Hepatic stellate cell (primary cell): ENCODE data around the gene PSG5.
"Not testable (repeated sequence)": the region's sequence is repeated elsewhere in the genome, so short reads cannot be mapped to it uniquely, and the experiment has no call there.

Experiments used
- DNase-seq: peaks from one replicate; pipeline ENCODE4 v3.0.0; 2011; ENCODE audit warnings: low spot score

The PSG5 gene

GRCh38 chr19:43186311-43186935 is at the start of gene PSG5:
PSG5 (minus strand) TSS chr19:43186536; CDS start chr19:43186405, 131 bp downstream.
- not testable (repeated sequence) for DNase-seq

DNA sequence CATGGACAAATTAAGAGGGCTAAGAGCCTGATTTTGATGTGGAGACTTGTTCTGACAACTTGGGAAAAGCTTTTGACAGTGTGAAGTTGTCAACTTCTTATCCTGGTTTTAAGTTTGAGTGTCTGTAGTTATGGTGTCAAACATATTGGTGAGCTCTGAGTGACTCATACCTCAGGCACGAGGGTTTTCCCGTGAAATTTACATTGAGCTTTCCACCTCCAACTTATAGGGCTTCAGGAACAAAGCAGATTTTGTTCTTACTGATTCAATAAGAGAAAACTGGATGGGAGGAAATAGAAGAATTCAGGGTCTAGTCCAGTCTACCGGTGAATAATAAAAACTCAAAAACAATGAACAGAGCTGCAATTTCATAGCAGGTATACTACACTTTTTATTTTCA is 49.4 kb upstream of the PSG5 start:
- DNase-seq, result not testable (repeated sequence)

DNA sequence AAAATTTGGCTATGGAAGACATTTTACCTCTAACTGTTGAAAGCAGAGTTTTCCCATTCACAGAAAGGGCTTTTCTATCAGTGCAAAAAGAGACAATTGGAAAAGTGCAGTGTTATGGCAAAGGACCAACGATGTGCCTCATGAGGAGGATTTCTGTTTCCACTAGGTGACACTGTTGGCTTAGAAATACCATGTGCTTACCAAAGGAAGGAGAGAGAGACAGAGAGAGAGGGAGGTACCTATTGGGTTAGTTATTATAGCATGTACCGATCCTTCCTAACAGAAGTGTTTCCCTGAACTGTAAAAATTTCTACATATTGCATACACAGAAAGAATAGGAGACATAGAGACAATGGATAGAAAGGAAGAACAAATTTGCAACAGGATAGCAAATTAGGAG is 43.0 kb upstream of the PSG5 start:
- DNase-seq, result no peak

DNA sequence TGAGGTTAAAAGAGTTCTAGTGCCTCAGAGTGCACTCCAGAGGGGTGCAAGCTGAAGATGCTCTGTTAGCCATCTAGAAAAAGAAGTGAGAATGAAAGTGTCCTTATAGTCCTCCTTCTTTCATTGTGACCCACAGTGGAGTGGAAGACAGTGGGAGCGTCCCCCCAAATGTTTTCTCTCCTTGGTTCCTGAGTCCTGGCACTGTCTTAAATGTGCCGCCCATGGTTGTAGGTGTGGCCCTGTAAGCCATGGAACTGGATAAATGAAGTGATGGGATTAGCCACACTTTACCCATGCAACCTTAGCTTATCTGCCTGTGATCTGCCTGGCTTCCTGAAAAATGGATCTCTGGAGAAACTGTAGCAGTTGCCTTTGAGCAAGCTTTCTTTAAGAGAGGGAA is 42.4 kb upstream of the PSG5 start:
- DNase-seq, result not testable (repeated sequence)

DNA sequence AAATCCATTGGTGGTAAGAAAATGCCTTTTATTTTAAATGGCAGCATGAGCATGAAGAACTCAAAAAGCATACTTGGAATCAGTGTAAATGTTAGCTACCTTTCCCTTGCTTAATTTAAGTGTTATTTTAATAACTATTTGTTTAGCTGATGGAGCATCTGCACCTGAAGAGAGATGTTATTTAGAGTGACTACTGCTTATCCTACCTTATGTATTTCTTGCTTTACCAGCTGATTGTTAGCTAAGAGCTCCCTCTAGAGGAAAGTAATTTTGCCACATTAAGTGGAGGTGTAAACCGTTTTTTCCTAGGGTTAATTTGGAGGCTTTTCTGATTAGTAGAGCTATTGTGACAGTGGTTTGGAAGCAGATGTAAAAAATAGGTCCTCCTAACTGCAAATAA is 40.6 kb upstream of the PSG5 start:
- not testable (repeated sequence) for DNase-seq

GRCh38 chr19:43224855-43225253 is 38.5 kb upstream of the PSG5 start:
- DNase-seq, result no peak

- not testable (repeated sequence) for DNase-seq
Measured at GRCh38 chr19:43224201-43224854, 38.0 kb upstream of the PSG5 start.

GRCh38 chr19:43221891-43222290 is 35.6 kb upstream of the PSG5 start:
- not testable (repeated sequence) for DNase-seq

DNA sequence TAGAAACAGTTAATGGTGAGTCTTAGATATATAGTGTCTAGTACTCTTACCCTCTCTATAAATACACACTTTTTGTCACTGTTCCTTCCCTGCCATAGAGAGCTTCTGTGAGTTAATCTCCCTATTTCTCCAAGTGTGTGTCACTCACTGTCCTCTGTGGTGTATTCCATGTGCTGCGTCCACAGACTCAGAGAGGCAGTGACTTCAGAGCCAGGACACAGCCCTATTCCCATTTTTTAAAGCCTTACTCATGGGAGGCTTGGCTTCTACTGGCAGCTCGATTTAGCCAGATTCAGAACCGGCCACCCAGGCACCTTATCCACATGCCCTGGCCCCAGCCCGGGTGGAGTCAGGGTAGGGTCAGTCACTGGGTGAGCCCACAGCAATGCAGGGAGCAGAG is 32.8 kb upstream of the PSG5 start:
- DNase-seq, result not testable (repeated sequence)

- not testable (repeated sequence) for DNase-seq
Measured at GRCh38 chr19:43215881-43216280, 29.5 kb upstream of the PSG5 start.

DNA sequence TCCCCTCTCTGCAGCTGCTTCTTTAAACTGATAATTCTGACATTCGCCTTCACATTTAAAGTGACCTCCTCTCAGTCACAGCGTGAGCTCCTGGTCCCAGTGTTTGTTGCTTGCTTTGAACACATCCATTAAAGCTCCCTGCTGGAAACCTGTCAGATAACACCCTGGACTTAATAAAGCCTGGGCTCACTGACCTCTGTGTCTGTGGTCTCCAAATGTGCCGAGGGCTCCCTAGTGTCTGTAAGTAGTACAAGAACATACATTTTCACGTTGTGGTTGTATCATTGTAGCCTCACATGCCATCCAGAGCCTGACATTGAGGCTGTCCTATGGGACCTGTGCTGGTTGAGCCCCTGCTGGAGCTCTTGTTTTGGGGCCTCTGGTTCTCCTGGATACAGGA is 21.7 kb upstream of the PSG5 start:
- no peak for DNase-seq

- DNase-seq, result not testable (repeated sequence)
Measured at GRCh38 chr19:43207174-43207573, 20.8 kb upstream of the PSG5 start.

- not testable (repeated sequence) for DNase-seq
Measured at GRCh38 chr19:43205471-43206105, 19.3 kb upstream of the PSG5 start, which contains the start of gene PSG4. PSG4 (minus strand) TSS chr19:43205638; CDS start chr19:43205536, 102 bp downstream.

- not testable (repeated sequence) for DNase-seq
Measured at GRCh38 chr19:43203611-43204010, 17.3 kb upstream of the PSG5 start.

DNA sequence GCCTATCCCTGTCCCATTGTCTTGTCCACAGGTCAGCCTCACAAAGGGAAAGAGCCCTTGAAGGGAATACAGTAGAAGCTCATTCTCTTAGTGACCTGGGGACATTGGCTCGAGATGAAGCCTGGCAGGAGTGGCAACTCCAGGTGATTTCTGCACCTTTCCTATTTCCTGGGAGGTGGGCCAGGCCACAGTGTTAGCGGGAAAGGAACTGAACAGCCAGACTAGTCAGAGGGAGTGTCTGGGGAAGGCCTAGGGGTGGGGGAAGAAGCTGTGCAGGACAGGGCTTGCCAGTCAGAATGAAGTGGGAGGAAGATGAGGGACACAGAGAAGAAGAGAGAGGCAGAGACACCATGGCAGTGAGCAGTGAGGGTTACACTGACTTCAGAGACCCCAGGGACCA is 15.6 kb upstream of the PSG5 start:
- DNase-seq, result not testable (repeated sequence)

GRCh38 chr19:43201337-43201801 is 15.0 kb upstream of the PSG5 start:
- DNase-seq, result not testable (repeated sequence)

DNA sequence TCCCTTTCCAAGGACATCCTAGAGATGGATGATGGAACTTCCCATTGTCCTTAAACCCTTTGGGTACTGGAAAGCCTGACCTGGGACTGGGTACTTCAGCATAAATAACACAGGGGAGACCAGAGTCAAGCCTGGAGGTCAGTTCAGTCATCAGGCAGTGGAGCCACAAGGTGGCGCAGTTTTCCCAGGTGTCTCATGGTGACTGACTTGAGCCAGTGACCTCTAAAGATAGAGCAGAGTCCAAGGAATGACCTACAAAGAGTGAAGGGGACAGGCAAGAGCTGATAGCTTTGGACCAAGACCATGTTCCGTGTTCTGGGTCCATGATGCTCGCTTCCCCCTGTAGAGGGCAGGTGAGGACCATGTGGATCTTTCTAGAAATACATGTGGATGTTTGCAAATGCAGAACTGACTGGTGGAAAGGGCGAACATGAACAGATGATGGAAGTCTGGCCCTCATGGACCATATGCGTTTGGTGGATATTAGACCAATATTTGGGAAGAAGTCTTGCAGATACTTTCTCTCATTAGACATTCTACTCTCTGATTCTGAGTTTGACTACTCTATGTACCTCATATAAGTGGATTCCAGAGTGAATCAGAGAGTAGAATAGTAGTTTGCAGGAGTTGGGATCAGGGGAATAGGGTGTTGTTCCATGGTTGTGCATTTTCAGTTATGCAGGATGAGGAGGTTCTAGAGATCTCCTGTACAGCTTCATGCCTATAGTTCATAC is 12.5 kb upstream of the PSG5 start:
- DNase-seq, result not testable (repeated sequence)

DNA sequence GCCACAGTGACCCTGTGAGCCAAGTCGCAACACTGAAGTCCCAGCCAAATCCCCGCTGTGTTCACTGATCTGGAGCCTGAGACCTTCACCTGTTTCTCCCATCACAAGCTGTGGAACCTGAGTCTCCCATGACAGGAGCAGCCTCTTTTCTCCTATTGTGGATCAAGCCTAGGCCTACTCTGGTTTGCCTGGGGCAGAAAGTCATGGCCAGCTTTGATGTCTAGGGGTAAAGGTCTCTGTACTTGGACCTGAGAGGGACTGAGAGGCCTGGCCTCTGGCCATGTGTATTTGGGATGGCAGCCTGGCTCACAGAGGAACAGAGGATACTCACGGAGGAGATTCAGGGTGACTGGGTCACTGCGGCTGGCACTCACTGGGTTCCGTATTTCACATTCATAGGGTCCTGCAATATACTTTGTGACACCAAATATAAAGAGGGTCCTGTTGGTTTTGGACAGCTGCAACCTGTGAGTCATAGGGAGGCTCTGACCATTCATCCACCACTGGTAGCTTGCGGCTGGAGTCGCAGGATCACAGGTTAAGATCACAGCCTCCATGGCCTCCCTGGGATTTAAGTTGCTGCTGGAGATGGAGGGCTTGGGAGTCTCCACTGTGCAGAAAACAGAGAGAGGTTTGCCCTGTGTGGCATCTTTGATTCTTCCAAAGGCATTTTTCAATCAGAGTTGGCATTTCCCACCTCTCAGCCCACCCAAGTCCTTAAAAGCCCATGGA is 11.5 kb upstream of the PSG5 start:
- not testable (repeated sequence) for DNase-seq

- DNase-seq, result not testable (repeated sequence)
Measured at GRCh38 chr19:43194397-43194796, 8.1 kb upstream of the PSG5 start.

DNA sequence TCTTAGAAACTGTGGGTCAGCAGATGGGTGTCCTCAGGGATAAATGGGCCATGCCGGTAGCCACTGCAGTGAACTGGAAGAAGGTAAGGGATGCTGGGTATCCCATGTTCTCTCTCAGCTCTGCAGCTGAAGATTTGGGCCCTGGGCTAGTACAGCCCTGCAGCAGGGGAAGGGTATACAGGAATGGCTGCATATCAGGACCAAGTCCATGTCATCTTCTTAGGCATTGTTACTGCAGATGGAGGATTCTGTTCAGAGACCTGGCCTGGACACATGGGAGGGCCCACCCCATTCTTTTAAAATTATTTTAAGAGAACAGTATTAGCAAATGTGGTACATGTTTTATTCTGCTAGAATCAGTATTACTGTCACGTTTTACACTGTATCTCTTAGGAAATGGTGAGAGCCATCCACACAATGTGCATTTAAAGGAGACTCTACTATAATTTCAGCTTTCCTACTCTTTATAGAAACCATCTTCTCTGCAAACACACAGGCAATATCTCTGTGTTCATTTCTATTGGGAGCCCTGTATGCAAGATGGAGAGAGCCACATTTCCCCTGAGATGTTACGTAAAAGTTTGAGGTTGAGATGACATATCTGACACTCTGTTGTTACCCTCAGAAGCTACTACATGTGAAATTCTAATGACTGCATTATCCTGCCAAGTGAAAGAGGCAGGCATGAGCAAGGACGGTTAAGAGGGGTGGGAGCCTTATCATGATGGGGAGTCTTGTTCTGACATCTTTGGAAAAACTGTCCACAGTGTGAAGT is 6.2 kb upstream of the PSG5 start:
- not testable (repeated sequence) for DNase-seq

GRCh38 chr19:43188092-43188491 is 1.8 kb upstream of the PSG5 start:
- not testable (repeated sequence) for DNase-seq
